Naive thymus-derived CD4-positive, alpha-beta T cell (primary cell): ENCODE data around the gene FOXD4. TPM values are rescaled to one million over a fixed set of nuclear protein-coding genes. Genes with fewer than 3 reads are reported as not detected.
"Not testable (repeated sequence)": the region's sequence is repeated elsewhere in the genome, so short reads cannot be mapped to it uniquely, and the experiment has no call there.

Source experiments
- ATAC-seq: fragments of 150-1000 bp; cut with Tn5 transposase; 2 replicates; pipeline ENCODE4 v1.10.0; 2021; ENCODE audit warnings: mild to moderate bottlenecking, moderate library complexity
- CTCF ChIA-PET: fragments of 350-600 bp; sonication (Branson Sonifier 250); formaldehyde crosslinking; loops from one replicate; lab custom pipeline; 2021; ENCODE audit warnings: antibody characterized with exemption; lab: Charles Lee
- POLR2A ChIA-PET: fragments of 350-600 bp; sonication (Branson Sonifier 250); formaldehyde crosslinking; loops from one replicate; lab custom pipeline; 2021; ENCODE audit warnings: antibody characterized with exemption, inconsistent platforms; lab: Charles Lee
- DNase-seq, 9 donors: peaks; one replicate each; pipeline versions ENCODE4 v3.0.0 to v3.0.0-alpha.2; 2020 to 2022; ENCODE audit warnings: mixed read lengths in 1 of 9
- H3K27ac ChIP-seq: one replicate; pipeline ENCODE4 v1.7.0; 2013; ENCODE audit warnings: mild to moderate bottlenecking, low read depth, low read length, moderate library complexity
- H3K27me3 ChIP-seq, 2 donors: one replicate each; pipeline ENCODE4 v1.7.0; 2013; ENCODE audit warnings: low read length in 2 of 2, mild to moderate bottlenecking in 2 of 2, moderate library complexity in 2 of 2; ENCODE audit not compliant: control insufficient read depth in 2 of 2, insufficient read depth in 2 of 2
- H3K36me3 ChIP-seq, 3 experiments: 1 replicate in 2 of 3; 2 replicates in 1 of 3; pipeline ENCODE4 v1.7.0; 2013; ENCODE audit warnings: low read length in 3 of 3, mild to moderate bottlenecking in 3 of 3, moderate library complexity in 1 of 3; ENCODE audit not compliant: insufficient read depth in 3 of 3, control insufficient read depth in 2 of 3
- H3K4me1 ChIP-seq, 2 donors: one replicate each; pipeline ENCODE4 v1.7.0; 2013; ENCODE audit warnings: low read length in 2 of 2, mild to moderate bottlenecking in 2 of 2, moderate library complexity in 1 of 2; ENCODE audit not compliant: control insufficient read depth in 2 of 2, insufficient read depth in 2 of 2
- H3K4me3 ChIP-seq: 2 replicates; pipeline ENCODE4 v1.7.0; 2013; ENCODE audit warnings: mild to moderate bottlenecking, low read length
- H3K9me3 ChIP-seq, 3 experiments: 1 replicate in 2 of 3; 2 replicates in 1 of 3; pipeline ENCODE4 v1.7.0; 2013; ENCODE audit warnings: low read length in 3 of 3; ENCODE audit not compliant: control insufficient read depth in 2 of 3
- H3K27ac Mint-ChIP-seq, 9 donors: one replicate each; pipeline ENCODE4 v1.8.0; 2020 to 2022; ENCODE audit warnings: mixed read lengths in 9 of 9, mild to moderate bottlenecking in 8 of 9, moderate library complexity in 5 of 9, inconsistent platforms in 2 of 9
- H3K27me3 Mint-ChIP-seq, 5 donors: one replicate each; pipeline ENCODE4 v1.8.0; 2021 to 2022; ENCODE audit warnings: mixed read lengths in 5 of 5, mild to moderate bottlenecking in 1 of 5
- H3K36me3 Mint-ChIP-seq, 5 donors: one replicate each; pipeline ENCODE4 v1.8.0; 2020 to 2022; ENCODE audit warnings: mixed read lengths in 5 of 5, mild to moderate bottlenecking in 3 of 5, inconsistent platforms in 1 of 5
- H3K4me1 Mint-ChIP-seq, 7 donors: one replicate each; pipeline ENCODE4 v1.8.0; 2020 to 2022; ENCODE audit warnings: mixed read lengths in 7 of 7, mild to moderate bottlenecking in 3 of 7, inconsistent platforms in 1 of 7
- H3K4me3 Mint-ChIP-seq, 10 donors: one replicate each; pipeline ENCODE4 v1.8.0; 2020 to 2022; ENCODE audit warnings: mild to moderate bottlenecking in 10 of 10, mixed read lengths in 10 of 10, moderate library complexity in 6 of 10, inconsistent platforms in 2 of 10
- H3K9me3 Mint-ChIP-seq, 11 donors: one replicate each; pipeline ENCODE4 v1.8.0; 2020 to 2022; ENCODE audit warnings: mixed read lengths in 11 of 11, mild to moderate bottlenecking in 4 of 11, inconsistent platforms in 1 of 11, moderate library complexity in 1 of 11
- intact Hi-C, 2 donors: fragments of 100-400 bp; cut with micrococcal nuclease; formaldehyde crosslinking; loops; one replicate each; pipeline ENCODE4 v1.15.1; 2023
- polyA plus RNA-seq, 2 donors: library from polyadenylated mRNA; unstranded; fragments of 300-500 nt; fragmentation: Illumina TruSeq; gene quantifications; one replicate each; pipeline ENCODE4 v1.2.3, GENCODE V29; 2021
- total RNA-seq, 6 experiments: library from RNA in 5 of 6; stranded (reverse) in 5 of 6; gene quantifications; 1 replicate in 5 of 6; 2 replicates in 1 of 6; pipeline ENCODE4 v1.2.3 and lab custom pipeline; 2021 to 2026

The FOXD4 gene
- total and polyA plus RNA-seq, 7 experiments from 2014 or later = 0.09 to 0.38 (median 0.22) TPM; not detected in 2

- H3K36me3 ChIP-seq, H3K4me1 ChIP-seq, POLR2A ChIA-PET, DNase-seq, H3K36me3 Mint-ChIP-seq, intact Hi-C loops, H3K27me3 ChIP-seq, H3K9me3 Mint-ChIP-seq, H3K4me1 Mint-ChIP-seq, ATAC-seq, H3K27ac Mint-ChIP-seq, CTCF ChIA-PET, H3K4me3 ChIP-seq, H3K27ac ChIP-seq, H3K9me3 ChIP-seq, H3K4me3 Mint-ChIP-seq: not testable (repeated sequence)
- H3K27me3 Mint-ChIP-seq = peaks cover 0 to 38% (median 10%) of the 10 kb centered on the region in 5 donors
These were observed 39.9 kb downstream of the FOXD4 start for GRCh38 chr9:78333-78732.

GRCh38 chr9:76389-76788, 41.8 kb downstream of the FOXD4 start:
- intact Hi-C loops, ATAC-seq, H3K27ac Mint-ChIP-seq, H3K36me3 ChIP-seq, DNase-seq, H3K27me3 ChIP-seq, H3K4me1 ChIP-seq, CTCF ChIA-PET, H3K27ac ChIP-seq, H3K9me3 Mint-ChIP-seq, H3K4me3 Mint-ChIP-seq, H3K36me3 Mint-ChIP-seq, POLR2A ChIA-PET, H3K4me3 ChIP-seq, H3K9me3 ChIP-seq: not testable (repeated sequence)
- peaks cover 0 to 37% (median 15%) of the 10 kb centered on the region in 5 donors for H3K27me3 Mint-ChIP-seq
- H3K4me1 Mint-ChIP-seq = peaks cover 0 to 10% (median 4%) of the 10 kb centered on the region in 7 donors

- H3K36me3 ChIP-seq, POLR2A ChIA-PET, CTCF ChIA-PET, H3K4me3 ChIP-seq, H3K27ac Mint-ChIP-seq, DNase-seq, H3K27me3 ChIP-seq, H3K27ac ChIP-seq, intact Hi-C loops, H3K36me3 Mint-ChIP-seq, H3K4me1 ChIP-seq, H3K9me3 Mint-ChIP-seq, H3K9me3 ChIP-seq, ATAC-seq: not testable (repeated sequence)
- H3K27me3 Mint-ChIP-seq = peaks cover 0 to 33% (median 10%) of the 10 kb centered on the region in 5 donors
- H3K4me3 Mint-ChIP-seq = peak overlapping the region in 9 of 10 donors; percentile 59 to 81 (median 73)
- peaks cover 0 to 10% (median 4%) of the 10 kb centered on the region in 7 donors for H3K4me1 Mint-ChIP-seq
These were observed 44.2 kb downstream of the FOXD4 start for GRCh38 chr9:73900-74525.

- Mint-ChIP-seq H3K27me3 (peaks cover 0 to 31% (median 10%) of the 10 kb centered on the region in 5 donors), H3K4me3 (peak overlapping the region in 8 of 10 donors; percentile 27 to 85 (median 65)), H3K27ac (peak overlapping the region in 1 of 9 donors; percentile 38), H3K4me1 (peaks cover 0 to 10% (median 4%) of the 10 kb centered on the region in 7 donors)
- intact Hi-C loops, CTCF ChIA-PET, H3K9me3 ChIP-seq, H3K4me3 ChIP-seq, H3K27ac ChIP-seq, H3K36me3 Mint-ChIP-seq, H3K4me1 ChIP-seq, POLR2A ChIA-PET, H3K9me3 Mint-ChIP-seq, H3K27me3 ChIP-seq, H3K36me3 ChIP-seq: not testable (repeated sequence)
- DNase-seq (peak in 7 of 9 donors; percentile 4 to 35 (median 8)), ATAC-seq (peak; percentile 63)
These were observed 44.9 kb downstream of the FOXD4 start for GRCh38 chr9:73076-73899.

Other genes with a start within 250 kb of the FOXD4 start
- 10 to 100 TPM; 17.1 to 41.9 (median 24.9) TPM for gene WASHC1, start 89.0 kb downstream of the FOXD4 start, total RNA-seq
- 1 to 10 TPM; 1.4 to 1.5 TPM for gene WASHC1, start 89.0 kb downstream of the FOXD4 start, polyA plus RNA-seq
- 10 to 100 TPM; 18.1 to 30.6 (median 27.6) TPM for gene ZNG1A, start 60.6 kb upstream of the FOXD4 start, total RNA-seq
- gene ZNG1A, start 60.6 kb upstream of the FOXD4 start, polyA plus RNA-seq = 10 to 100 TPM; 16.4 to 27.2 TPM
- gene DOCK8, start 96.4 kb upstream of the FOXD4 start, total RNA-seq = 100 to 1,000 TPM; 162 to 294 (median 280) TPM
- gene DOCK8, start 96.4 kb upstream of the FOXD4 start, polyA plus RNA-seq = 10 to 100 TPM; 47.7 to 84.6 TPM